K562 (cell line): Measurements from ENCODE around the gene ANP32B. TPM values are rescaled to one million over a fixed set of nuclear protein-coding genes. Genes with fewer than 3 reads are reported as not detected.
A peak's percentile ranks its signal among the peaks of the same experiment; 100 is the strongest.

Experiments
- CREB1 ChIP-seq, 2 experiments: sonication (generic) in 1 of 2; formaldehyde crosslinking in 1 of 2; IDR thresholded peaks; 2 replicates each; pipeline versions ENCODE4 v1.6.1 to v1.8.0; 2012 to 2022; ENCODE audit warnings: inconsistent platforms in 1 of 2, mild to moderate bottlenecking in 1 of 2, missing genetic modification reagents in 1 of 2, moderate library complexity in 1 of 2
- DIDO1 ChIP-seq: fragments of 450-650 bp; IDR thresholded peaks from 2 replicates; pipeline ENCODE4 v1.6.1; 2016; ENCODE audit warnings: low read depth, missing biosample characterization, missing genetic modification characterization
- EP300 ChIP-seq: IDR thresholded peaks from 2 replicates; pipeline ENCODE4 v1.6.1; 2012; ENCODE audit warnings: low read length, improper control_type of control experiment
- HLTF ChIP-seq: fragments of 450-650 bp; IDR thresholded peaks from 2 replicates; pipeline ENCODE4 v1.6.1; 2016
- MECOM ChIP-seq: fragments of 250-450 bp; sonication (Bioruptor Pico); IDR thresholded peaks from 2 replicates; pipeline ENCODE4 v1.8.0; 2022; ENCODE audit warnings: inconsistent platforms
- NKRF ChIP-seq: fragments of 450-650 bp; IDR thresholded peaks from 2 replicates; pipeline ENCODE4 v1.6.1; 2016; ENCODE audit warnings: borderline replicate concordance
- RBM22 ChIP-seq: fragments of 200-400 bp; formaldehyde crosslinking; IDR thresholded peaks from 2 replicates; pipeline ENCODE4 v1.6.1; 2018; ENCODE audit warnings: low read length, low read depth; ENCODE audit not compliant: poor library complexity, severe bottlenecking
- RCOR1 ChIP-seq, 2 experiments: IDR thresholded peaks; 2 replicates each; pipeline ENCODE4 v1.6.1; 2012; ENCODE audit warnings: low read depth in 2 of 2, low read length in 2 of 2, borderline replicate concordance in 1 of 2, improper control_type of control experiment in 1 of 2
- SIX5 ChIP-seq, 2 experiments: IDR thresholded peaks; 2 replicates each; pipeline ENCODE4 v1.6.1; 2011; ENCODE audit warnings: low read length in 2 of 2, borderline replicate concordance in 1 of 2, low read depth in 1 of 2, mild to moderate bottlenecking in 1 of 2, moderate library complexity in 1 of 2; ENCODE audit not compliant: insufficient read depth in 1 of 2
- SREBF2 ChIP-seq: sonication (generic); formaldehyde crosslinking; IDR thresholded peaks from 2 replicates; pipeline ENCODE4 v1.4.0; 2020; ENCODE audit warnings: mild to moderate bottlenecking, missing genetic modification reagents
- ZNF277 ChIP-seq: fragments of 250-450 bp; sonication (Bioruptor Pico); IDR thresholded peaks from 2 replicates; pipeline ENCODE4 v1.8.0; 2022; ENCODE audit warnings: inconsistent platforms, mild to moderate bottlenecking, moderate library complexity, borderline replicate concordance
- ZNF551 ChIP-seq: fragments of 250-450 bp; sonication (Bioruptor Pico); IDR thresholded peaks from 2 replicates; pipeline ENCODE4 v1.5.0; 2021; ENCODE audit warnings: mild to moderate bottlenecking, moderate library complexity
- ZNF584 ChIP-seq: fragments of 200-800 bp; sonication (Bioruptor generic); IDR thresholded peaks from 2 replicates; pipeline ENCODE4 v1.6.1; 2016; ENCODE audit warnings: low read depth, mild to moderate bottlenecking, missing genetic modification characterization, missing compliant biosample characterization
- ZNF699 ChIP-seq: fragments of 250-450 bp; sonication (Bioruptor Pico); IDR thresholded peaks from 2 replicates; pipeline ENCODE4 v1.8.0; 2021; ENCODE audit warnings: mild to moderate bottlenecking, moderate library complexity; ENCODE audit not compliant: insufficient replicate concordance
- polyA plus RNA-seq, 8 experiments: library from polyadenylated mRNA; depleted of rRNA in 4 of 8; stranded (reverse) in 5 of 8; unstranded in 3 of 8; fragments of >200 nt; fragmentation: Nextera tagmentation in 2 of 8; fragmentation: Illumina TruSeq in 1 of 8; extraction: Ambion mirVana in 2 of 8; extraction: Trizol in 1 of 8; gene quantifications; 2 replicates each; pipeline versions ENCODE4 v1.2.1 to v1.2.3, GENCODE V29; 2011 to 2014; ENCODE audit warnings: inconsistent platforms in 1 of 8, missing spikeins in 1 of 8
- total RNA-seq, 7 experiments: library from RNA; depleted of rRNA in 6 of 7; stranded (reverse); fragments of >200 nt in 6 of 7; fragmentation: Illumina TruSeq in 2 of 7; extraction: Trizol in 2 of 7; gene quantifications; 2 replicates each; pipeline versions ENCODE4 v1.2.1 to v1.2.3, GENCODE V29; 2011 to 2021; ENCODE audit warnings: low replicate concordance in 1 of 7
- TF ChIP-seq, protein P1 (sequence below): sonication (generic); formaldehyde crosslinking; IDR thresholded peaks from 2 replicates; pipeline ENCODE4 v1.8.0; 2022; ENCODE audit warnings: mild to moderate bottlenecking, missing genetic modification reagents
- TF ChIP-seq, protein P2 (sequence below), 2 experiments: IDR thresholded peaks; 2 replicates each; pipeline ENCODE4 v1.6.1; 2012; ENCODE audit warnings: improper control_type of control experiment in 2 of 2, low read depth in 2 of 2, low read length in 2 of 2, borderline replicate concordance in 1 of 2

The ANP32B gene
- total and polyA plus RNA-seq, 9 of the 15 experiments (the other 6 are each of a cell fraction or from before 2014, with no cell fraction given) = 68.9 to 815 (median 141) TPM

DNA sequence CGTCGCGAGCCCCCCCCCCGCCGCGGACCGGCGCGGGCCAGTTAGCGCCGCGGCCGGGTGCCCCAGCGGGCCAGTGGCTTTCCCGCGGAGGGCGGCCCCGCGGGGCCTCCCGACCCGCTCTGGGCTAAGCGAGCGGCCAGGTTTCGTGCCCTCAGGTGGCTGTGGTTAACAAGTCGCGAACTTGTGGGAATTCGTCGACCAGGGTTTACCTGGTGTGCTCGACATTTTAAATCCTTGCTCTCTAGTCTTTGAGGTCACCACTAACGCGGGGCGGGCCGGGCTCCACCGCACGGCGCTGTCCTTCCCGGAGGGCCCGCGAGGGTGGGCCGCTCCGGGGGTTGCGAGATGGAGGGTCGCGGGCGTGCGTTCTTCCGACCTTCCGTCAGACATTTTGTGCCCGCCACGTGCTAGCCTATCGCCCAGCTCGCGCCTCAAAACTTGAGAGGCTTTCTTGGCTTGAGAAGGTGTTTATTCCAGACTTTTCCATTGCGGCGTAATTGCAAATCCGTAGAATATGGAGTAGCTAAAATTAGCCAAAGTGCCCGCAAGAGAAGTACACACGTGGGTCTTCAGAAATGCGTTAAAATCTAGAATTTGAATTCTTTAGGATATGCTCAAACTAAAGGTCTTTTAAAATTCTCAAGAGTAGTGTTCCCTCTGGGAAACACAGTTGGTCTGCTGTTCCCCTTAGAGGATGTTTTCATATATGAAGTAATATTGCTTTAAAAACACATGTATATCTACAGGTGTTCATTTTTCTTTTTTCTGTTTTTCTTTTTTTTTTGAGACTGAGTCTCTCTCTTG, 2.1 kb downstream of the ANP32B start (continued):
- TF ChIP-seq RCOR1 (IDR thresholded peaks at IDR 0.05; ENCODE audit: borderline replicate concordance in 1 of 2, low read depth in 2 of 2, low read length in 2 of 2) (no peak), NKRF (no peak), ZNF551 (CRISPR knock-in tag) (no peak), SREBF2 (no peak), MECOM (CRISPR knock-in tag) (no peak), EP300 (no peak), RBM22 (peak; percentile 93), SIX5 (IDR thresholded peaks at IDR 0.05; ENCODE audit: borderline replicate concordance in 1 of 2, insufficient read depth in 1 of 2, low read depth in 1 of 2, low read length in 2 of 2) (no peak), CREB1 (IDR thresholded peaks at IDR 0.05) (no peak), CREB1 (CRISPR knock-in tag; IDR thresholded peaks at IDR 0.05) (peak; percentile 14; the same call in 1 of the 2 replicates), ZNF699 (CRISPR knock-in tag) (no peak), DIDO1 (tag) (no peak), HLTF (no peak), ZNF584 (no peak), ZNF277 (CRISPR knock-in tag) (no peak)
- TF ChIP-seq, protein P1, sequence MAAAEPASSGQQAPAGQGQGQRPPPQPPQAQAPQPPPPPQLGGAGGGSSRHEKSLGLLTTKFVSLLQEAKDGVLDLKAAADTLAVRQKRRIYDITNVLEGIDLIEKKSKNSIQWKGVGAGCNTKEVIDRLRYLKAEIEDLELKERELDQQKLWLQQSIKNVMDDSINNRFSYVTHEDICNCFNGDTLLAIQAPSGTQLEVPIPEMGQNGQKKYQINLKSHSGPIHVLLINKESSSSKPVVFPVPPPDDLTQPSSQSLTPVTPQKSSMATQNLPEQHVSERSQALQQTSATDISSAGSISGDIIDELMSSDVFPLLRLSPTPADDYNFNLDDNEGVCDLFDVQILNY (CRISPR knock-in tag) = no peak
- TF ChIP-seq, protein P2, sequence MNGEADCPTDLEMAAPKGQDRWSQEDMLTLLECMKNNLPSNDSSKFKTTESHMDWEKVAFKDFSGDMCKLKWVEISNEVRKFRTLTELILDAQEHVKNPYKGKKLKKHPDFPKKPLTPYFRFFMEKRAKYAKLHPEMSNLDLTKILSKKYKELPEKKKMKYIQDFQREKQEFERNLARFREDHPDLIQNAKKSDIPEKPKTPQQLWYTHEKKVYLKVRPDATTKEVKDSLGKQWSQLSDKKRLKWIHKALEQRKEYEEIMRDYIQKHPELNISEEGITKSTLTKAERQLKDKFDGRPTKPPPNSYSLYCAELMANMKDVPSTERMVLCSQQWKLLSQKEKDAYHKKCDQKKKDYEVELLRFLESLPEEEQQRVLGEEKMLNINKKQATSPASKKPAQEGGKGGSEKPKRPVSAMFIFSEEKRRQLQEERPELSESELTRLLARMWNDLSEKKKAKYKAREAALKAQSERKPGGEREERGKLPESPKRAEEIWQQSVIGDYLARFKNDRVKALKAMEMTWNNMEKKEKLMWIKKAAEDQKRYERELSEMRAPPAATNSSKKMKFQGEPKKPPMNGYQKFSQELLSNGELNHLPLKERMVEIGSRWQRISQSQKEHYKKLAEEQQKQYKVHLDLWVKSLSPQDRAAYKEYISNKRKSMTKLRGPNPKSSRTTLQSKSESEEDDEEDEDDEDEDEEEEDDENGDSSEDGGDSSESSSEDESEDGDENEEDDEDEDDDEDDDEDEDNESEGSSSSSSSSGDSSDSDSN (IDR thresholded peaks at IDR 0.05; ENCODE audit: borderline replicate concordance in 1 of 2, low read depth in 2 of 2, low read length in 2 of 2) = no peak
